Measurements from ENCODE around the gene ZC2HC1C. TPM values are rescaled to one million over a fixed set of nuclear protein-coding genes. Genes with fewer than 3 reads are reported as not detected.
A peak's percentile ranks its signal among the peaks of the same experiment; 100 is the strongest.
"Not testable (repeated sequence)": the region's sequence is repeated elsewhere in the genome, so short reads cannot be mapped to it uniquely, and the experiment has no call there.

ZC2HC1C gene
- total RNA-seq, 1 experiment from 2014 or later = 3.9 TPM

GRCh38 chr14:75120541-75121291, 51.3 kb downstream of the ZC2HC1C start:
- DNase-seq (ENCODE audit: low read depth, low spot score) = no peak
- in situ Hi-C loops (cut with HindIII; ENCODE audit: low pct_unique_long_range_greater_than_20kb, low sequenced_read_pairs) = no loop called here

GRCh38 chr14:75121552-75121951, 52.1 kb downstream of the ZC2HC1C start:
- in situ Hi-C loops (cut with HindIII; ENCODE audit: low pct_unique_long_range_greater_than_20kb, low sequenced_read_pairs) = no loop called here
- no peak for DNase-seq (ENCODE audit: low read depth, low spot score)

GRCh38 chr14:75123991-75124390, 54.5 kb downstream of the ZC2HC1C start:
- in situ Hi-C loops (cut with HindIII; ENCODE audit: low pct_unique_long_range_greater_than_20kb, low sequenced_read_pairs) = no loop called here
- peak; percentile 85 for DNase-seq (ENCODE audit: low read depth, low spot score)

GRCh38 chr14:75125617-75126016, 56.2 kb downstream of the ZC2HC1C start:
- in situ Hi-C loops (cut with HindIII; ENCODE audit: low pct_unique_long_range_greater_than_20kb, low sequenced_read_pairs) = no loop called here
- no peak for DNase-seq (ENCODE audit: low read depth, low spot score)

GRCh38 chr14:75126121-75126544, 56.7 kb downstream of the ZC2HC1C start:
- in situ Hi-C loops (cut with HindIII; ENCODE audit: low pct_unique_long_range_greater_than_20kb, low sequenced_read_pairs) = no loop called here
- DNase-seq (ENCODE audit: low read depth, low spot score) = no peak

- in situ Hi-C loops (cut with HindIII; ENCODE audit: low pct_unique_long_range_greater_than_20kb, low sequenced_read_pairs) = no loop called here
- peak; percentile 75 for DNase-seq (ENCODE audit: low read depth, low spot score)
Measured at GRCh38 chr14:75126679-75127473, 57.4 kb downstream of the ZC2HC1C start, which contains the start of gene NEK9. NEK9 (minus strand) TSS chr14:75127048; CDS start chr14:75126921, 127 bp downstream.

- in situ Hi-C loops (cut with HindIII; ENCODE audit: low pct_unique_long_range_greater_than_20kb, low sequenced_read_pairs); DNase-seq (ENCODE audit: low read depth, low spot score): not testable (repeated sequence)
Measured at GRCh38 chr14:75127474-75127820, 58.0 kb downstream of the ZC2HC1C start.

GRCh38 chr14:75127903-75128595, 58.6 kb downstream of the ZC2HC1C start:
- in situ Hi-C loops (cut with HindIII; ENCODE audit: low pct_unique_long_range_greater_than_20kb, low sequenced_read_pairs) = no loop called here
- no peak for DNase-seq (ENCODE audit: low read depth, low spot score)

- in situ Hi-C loops (cut with HindIII; ENCODE audit: low pct_unique_long_range_greater_than_20kb, low sequenced_read_pairs) = no loop called here
- no peak for DNase-seq (ENCODE audit: low read depth, low spot score)
Measured at GRCh38 chr14:75128596-75128990, 59.2 kb downstream of the ZC2HC1C start.

Small RNA genes within 50 kb of the gene (small RNA-seq; reads per million reads assigned to genes)
- gene HIF1AP1 = 0 reads per million in 2 experiments
- gene RNU6-689P = 0 reads per million in 2 experiments

Other genes with a start within 250 kb of the ZC2HC1C start
- gene PROX2, start 193.5 kb upstream of the ZC2HC1C start, total RNA-seq (2014; rRNA removed; shearing (Covaris generic)) = not detected in 2 replicates
- gene DLST, start 187.7 kb upstream of the ZC2HC1C start, total RNA-seq (2014; rRNA removed; shearing (Covaris generic)) = 42.7 and 51.6 TPM in 2 replicates
- gene RPS6KL1, start 146.4 kb upstream of the ZC2HC1C start, total RNA-seq (2014; rRNA removed; shearing (Covaris generic)) = 0.53 and 1.3 TPM in 2 replicates
- 19.3 and 22.0 TPM in 2 replicates for gene PGF, start 114.0 kb upstream of the ZC2HC1C start, total RNA-seq (2014; rRNA removed; shearing (Covaris generic))
- 54.6 and 57.3 TPM in 2 replicates for gene EIF2B2, start 66.7 kb upstream of the ZC2HC1C start, total RNA-seq (2014; rRNA removed; shearing (Covaris generic))
- 10.9 and 11.1 TPM in 2 replicates for gene MLH3, start 18.2 kb upstream of the ZC2HC1C start, total RNA-seq (2014; rRNA removed; shearing (Covaris generic))
- gene ACYP1, start 5.6 kb upstream of the ZC2HC1C start, total RNA-seq (2014; rRNA removed; shearing (Covaris generic)) = 17.5 and 20.1 TPM in 2 replicates
- gene NEK9, start 57.4 kb downstream of the ZC2HC1C start, total RNA-seq (2014; rRNA removed; shearing (Covaris generic)) = 55.0 and 56.5 TPM in 2 replicates
- 941 and 955 TPM in 2 replicates for gene TMED10, start 107.0 kb downstream of the ZC2HC1C start, total RNA-seq (2014; rRNA removed; shearing (Covaris generic))
- 67.4 and 78.3 TPM in 2 replicates for gene FOS, start 209.2 kb downstream of the ZC2HC1C start, total RNA-seq (2014; rRNA removed; shearing (Covaris generic))